Stimulated activated CD8-positive, alpha-beta memory T cell treated with anti-CD3 and anti-CD28 coated beads, Interleukin-7, amount 100 ng/mL, for 24 hours (primary cell): ENCODE data around the gene CLASRP.

Experiments used
- DNase-seq: peaks from one replicate; pipeline ENCODE4 v3.0.0-alpha.2; 2020; ENCODE audit warnings: low read depth

Gene CLASRP

GRCh38 chr19:45087531-45087930 lies 48.7 kb downstream of the CLASRP start:
- no peak for DNase-seq

- no peak for DNase-seq
Observed at GRCh38 chr19:45090034-45090433, 51.2 kb downstream of the CLASRP start.

- no peak for DNase-seq
Observed at GRCh38 chr19:45090606-45091005, 51.8 kb downstream of the CLASRP start.

- DNase-seq: peak; percentile 96
Observed at GRCh38 chr19:45091031-45091923, 52.4 kb downstream of the CLASRP start.

- peak; percentile 79 for DNase-seq
Observed at GRCh38 chr19:45092747-45093678, 54.2 kb downstream of the CLASRP start, which contains the start of gene PPP1R37. Gene PPP1R37 (plus strand): TSS chr19:45093179. CDS start chr19:45093326, 147 bp downstream.

GRCh38 chr19:45094137-45094536 lies 55.3 kb downstream of the CLASRP start:
- DNase-seq: no peak

- DNase-seq: no peak
Observed at GRCh38 chr19:45094707-45095106, 55.9 kb downstream of the CLASRP start.

GRCh38 chr19:45095496-45096413 lies 56.9 kb downstream of the CLASRP start:
- no peak for DNase-seq

- no peak for DNase-seq
Observed at GRCh38 chr19:45096700-45097099, 57.9 kb downstream of the CLASRP start.

GRCh38 chr19:45097450-45097775 lies 58.6 kb downstream of the CLASRP start:
- DNase-seq: no peak

- DNase-seq: no peak
Observed at GRCh38 chr19:45097776-45098520, 59.1 kb downstream of the CLASRP start.

- DNase-seq: no peak
Observed at GRCh38 chr19:45098521-45099466, 59.9 kb downstream of the CLASRP start.

- DNase-seq: no peak
Observed at GRCh38 chr19:45099467-45100191, 60.8 kb downstream of the CLASRP start.

- DNase-seq: no peak
Observed at GRCh38 chr19:45100201-45100600, 61.4 kb downstream of the CLASRP start.

GRCh38 chr19:45100846-45101252 lies 62.0 kb downstream of the CLASRP start:
- no peak for DNase-seq

GRCh38 chr19:45101806-45102205 lies 63.0 kb downstream of the CLASRP start:
- no peak for DNase-seq

- DNase-seq: no peak
Observed at GRCh38 chr19:45102481-45102880, 63.6 kb downstream of the CLASRP start.

- DNase-seq: no peak
Observed at GRCh38 chr19:45103156-45103507, 64.3 kb downstream of the CLASRP start.
